HG03521 (cell line): ENCODE results near the gene NOS1AP.
"Not testable (repeated sequence)": the region's sequence is repeated elsewhere in the genome, so short reads cannot be mapped to it uniquely, and the experiment has no call there.

Source experiments
- ATAC-seq: cut with Tn5 transposase; IDR thresholded peaks from one replicate; pipeline ENCODE4 v1.9.1; 2021; ENCODE audit warnings: mild to moderate bottlenecking, moderate library complexity; ENCODE audit not compliant: unreplicated experiment

NOS1AP gene

DNA sequence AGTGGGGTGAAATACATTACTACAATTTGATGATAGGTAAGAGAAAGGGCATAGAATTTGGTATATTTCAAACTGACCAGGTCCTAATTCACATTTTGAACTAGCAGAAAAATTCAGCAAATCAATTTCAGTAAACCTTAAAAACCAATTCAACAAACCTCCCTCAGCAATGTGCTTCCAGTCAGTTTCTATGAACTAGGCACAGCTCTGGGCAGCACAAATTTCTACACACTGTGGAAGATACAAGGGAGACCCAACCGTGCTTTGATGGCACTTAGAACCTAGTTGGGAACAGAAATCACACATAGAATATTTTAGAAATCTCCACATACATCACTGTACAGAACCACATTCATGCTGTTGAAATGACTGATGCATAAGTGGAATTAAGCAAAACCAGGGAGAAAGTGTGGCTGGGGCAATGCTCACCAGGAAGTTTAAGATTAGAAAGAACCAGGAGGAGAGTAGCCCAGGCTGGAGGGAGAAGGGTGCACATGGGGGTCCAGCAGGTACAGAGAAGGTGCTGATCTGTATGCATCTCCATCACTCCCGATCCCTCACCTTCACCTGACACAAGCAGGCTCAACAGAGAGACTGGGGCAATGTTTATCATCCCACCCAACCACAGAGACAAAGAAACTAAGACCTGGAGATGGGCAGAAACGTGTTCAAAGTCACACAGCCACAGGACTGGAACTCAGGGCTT lies 326.9 kb downstream of the NOS1AP start:
- ATAC-seq: no peak

DNA sequence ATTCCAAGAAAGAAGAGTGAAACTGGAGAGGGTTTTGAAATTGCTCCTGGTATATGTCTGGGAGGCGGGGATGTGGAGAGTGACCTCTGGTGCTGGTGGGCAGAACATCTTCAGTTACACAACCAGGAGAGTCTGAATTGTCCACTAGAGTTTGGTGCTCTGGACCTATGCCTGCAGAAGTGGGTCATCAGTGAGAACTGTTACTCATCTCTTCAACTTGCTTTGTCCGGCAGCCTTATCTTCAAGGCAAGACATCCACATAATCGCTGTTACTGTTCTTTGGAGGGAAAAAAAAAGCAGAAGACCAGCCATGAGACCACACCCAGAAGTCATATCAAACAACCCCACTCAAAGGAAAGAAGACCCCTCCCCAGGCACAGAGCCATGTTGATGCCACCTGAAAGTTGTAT lies 327.6 kb downstream of the NOS1AP start:
- ATAC-seq: no peak

GRCh38 chr1:162397943-162398560 lies 328.6 kb downstream of the NOS1AP start:
- ATAC-seq: no peak

- no peak for ATAC-seq
Measured at GRCh38 chr1:162398999-162399580, 329.6 kb downstream of the NOS1AP start.

GRCh38 chr1:162400790-162401355 lies 331.4 kb downstream of the NOS1AP start:
- ATAC-seq: no peak

- ATAC-seq: no peak
Measured at GRCh38 chr1:162404550-162405160, 335.2 kb downstream of the NOS1AP start.

DNA sequence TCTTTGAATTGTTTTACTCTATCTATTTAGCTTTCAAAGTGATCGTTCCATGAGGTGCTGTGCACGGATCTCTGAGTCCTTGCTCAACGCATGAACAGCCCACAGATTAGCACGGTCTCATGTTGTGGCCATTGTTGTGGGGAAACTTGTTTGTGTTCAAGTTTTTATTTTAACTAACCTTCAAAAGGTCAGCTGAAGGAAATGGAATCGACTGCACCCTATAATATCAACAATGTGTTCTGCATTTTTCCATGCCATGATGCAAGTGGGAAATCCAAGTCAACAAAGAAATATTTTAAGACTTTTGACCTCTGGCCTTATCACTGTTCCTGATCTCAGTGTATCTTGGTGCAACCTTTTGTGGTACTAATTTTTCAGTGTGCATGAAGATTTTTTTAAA lies 336.3 kb downstream of the NOS1AP start:
- ATAC-seq: no peak

- no peak for ATAC-seq
Measured at GRCh38 chr1:162406811-162407210, 337.3 kb downstream of the NOS1AP start.

DNA sequence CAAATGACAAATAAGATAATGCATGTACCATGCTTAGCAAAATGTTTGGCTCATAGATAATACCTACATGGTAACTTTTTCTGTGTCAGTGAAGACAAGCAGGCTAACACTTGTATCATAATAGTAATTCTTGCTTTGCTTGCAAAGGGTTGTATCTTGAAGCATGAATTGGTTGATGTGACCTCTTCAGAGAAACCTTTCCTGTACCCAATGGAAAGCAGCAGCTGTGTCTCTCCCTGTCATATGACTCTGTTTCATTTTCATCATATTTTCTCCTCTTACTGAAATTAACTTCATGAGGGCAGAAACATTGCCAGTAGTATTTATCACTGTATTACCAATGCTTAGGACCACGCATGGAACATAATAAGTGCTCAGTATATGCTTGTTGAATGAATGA lies 338.0 kb downstream of the NOS1AP start:
- no peak for ATAC-seq

- no peak for ATAC-seq
Measured at GRCh38 chr1:162412002-162412401, 342.5 kb downstream of the NOS1AP start, which contains the start of gene SH2D1B. Gene SH2D1B (minus strand): TSS chr1:162412136. CDS start chr1:162412016, 120 bp downstream.

DNA sequence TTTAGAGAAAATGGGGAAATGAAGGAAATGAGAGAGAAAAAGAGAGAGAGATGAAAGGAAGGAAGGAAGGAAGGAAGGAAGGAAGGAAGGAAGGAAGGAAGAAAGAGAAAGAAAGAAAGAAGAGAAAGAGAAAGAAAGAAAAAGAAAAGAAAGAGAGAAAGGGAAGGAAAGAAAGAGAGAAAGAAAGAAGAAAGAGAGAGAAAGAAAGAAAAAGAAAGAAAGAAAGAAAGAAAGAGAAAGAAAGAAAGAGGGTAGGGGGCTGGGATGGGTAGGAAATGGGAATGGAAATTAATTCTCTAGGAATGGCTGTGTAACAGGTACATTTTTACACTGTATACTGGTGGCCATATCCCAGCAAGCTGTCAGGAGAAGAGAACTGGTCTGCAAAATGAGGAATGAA lies 346.7 kb downstream of the NOS1AP start:
- ATAC-seq: no peak

GRCh38 chr1:162416909-162417308 lies 347.4 kb downstream of the NOS1AP start:
- no peak for ATAC-seq

DNA sequence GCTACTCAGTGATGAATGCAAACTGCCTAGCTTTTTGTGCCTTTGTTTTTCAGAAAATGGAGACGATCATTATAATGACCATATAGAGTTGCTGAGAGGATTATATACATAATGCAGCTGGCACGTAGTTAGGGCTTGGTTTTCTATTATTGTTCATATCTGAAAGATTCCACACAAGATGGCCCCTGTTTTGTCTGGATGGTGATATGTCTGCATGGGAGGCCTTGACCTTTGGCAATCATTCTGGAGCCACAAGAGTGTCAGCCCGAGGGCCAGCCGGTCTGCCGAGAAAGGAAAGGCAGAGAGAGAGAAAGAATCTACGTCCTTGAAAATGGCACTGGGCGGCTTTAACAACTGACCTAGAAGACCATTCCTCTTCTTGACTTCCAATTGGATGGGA lies 348.2 kb downstream of the NOS1AP start:
- no peak for ATAC-seq

DNA sequence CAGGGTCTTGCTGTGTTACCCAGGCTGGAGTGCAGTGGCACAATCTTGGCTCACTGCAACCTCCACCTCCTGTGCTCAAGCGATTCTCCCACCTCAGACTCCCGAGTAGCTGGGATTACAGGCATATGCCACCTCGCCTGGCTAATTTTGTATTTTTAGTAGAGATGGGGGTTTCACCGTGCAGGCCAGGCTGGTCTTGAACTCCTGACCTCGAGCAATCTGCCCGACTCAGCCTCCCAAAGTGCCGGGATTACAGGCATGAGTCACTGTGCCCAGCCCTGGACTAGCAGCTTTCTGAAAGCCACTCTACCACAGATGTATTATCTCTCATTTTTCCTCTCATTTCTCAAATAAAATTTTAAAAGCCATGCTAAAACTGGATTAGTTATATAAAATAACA lies 349.1 kb downstream of the NOS1AP start:
- ATAC-seq: not testable (repeated sequence)

DNA sequence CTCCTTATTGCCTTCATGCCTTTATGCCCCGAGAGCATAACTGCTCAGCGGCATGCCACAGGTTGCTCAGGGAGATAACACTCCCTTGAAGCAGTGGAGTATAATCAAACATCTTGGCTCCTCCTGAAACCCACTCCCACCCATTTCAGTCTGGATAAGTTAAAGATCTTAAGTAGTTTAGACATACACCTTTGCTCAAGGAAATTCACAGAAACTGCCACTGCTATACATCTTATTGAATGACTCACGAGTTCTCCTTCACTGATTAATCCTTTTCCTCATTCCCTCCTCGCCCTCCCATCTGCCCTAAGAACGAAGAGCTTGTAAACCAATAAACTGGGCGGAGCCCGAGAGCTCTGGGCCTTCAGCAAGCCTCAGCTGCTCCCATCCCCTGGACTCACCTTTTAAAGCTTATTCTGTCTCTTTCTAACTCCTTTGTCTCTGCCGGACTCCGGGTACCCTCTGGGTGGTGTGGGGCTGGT lies 350.0 kb downstream of the NOS1AP start:
- not testable (repeated sequence) for ATAC-seq
